WERI-Rb-1 (cell line): ENCODE measurements around the gene USP37.

ENCODE experiments used
- DNase-seq: peaks from one replicate; pipeline ENCODE4 v3.0.0-alpha.2; 2020
- H3K27ac ChIP-seq: fragments of 250-450 bp; sonication (Bioruptor Pico); 2 replicates; pipeline ENCODE4 v1.5.1; 2020; ENCODE audit warnings: mild to moderate bottlenecking, moderate library complexity
- H3K27me3 ChIP-seq: fragments of 250-450 bp; sonication (Bioruptor Pico); 2 replicates; pipeline ENCODE4 v1.5.1; 2021; ENCODE audit warnings: mild to moderate bottlenecking, low read depth, moderate library complexity; ENCODE audit not compliant: insufficient read depth, severe bottlenecking
- H3K36me3 ChIP-seq: fragments of 250-450 bp; sonication (Bioruptor Pico); 2 replicates; pipeline ENCODE4 v1.5.1; 2020; ENCODE audit warnings: mild to moderate bottlenecking, moderate library complexity
- H3K4me3 ChIP-seq: 2 replicates; pipeline ENCODE4 v1.5.1; 2011; ENCODE audit warnings: low read depth, mild to moderate bottlenecking, control low read depth, low read length
- H3K9me3 ChIP-seq: fragments of 250-450 bp; sonication (Bioruptor Pico); 2 replicates; pipeline ENCODE4 v1.5.1; 2021; ENCODE audit warnings: mild to moderate bottlenecking, moderate library complexity; ENCODE audit not compliant: severe bottlenecking
- TF ChIP-seq, protein P1 (sequence below): IDR thresholded peaks from 2 replicates; pipeline ENCODE4 v1.5.1; 2011; ENCODE audit warnings: low read depth, mild to moderate bottlenecking, control low read depth, inconsistent platforms, low read length

Gene USP37

DNA sequence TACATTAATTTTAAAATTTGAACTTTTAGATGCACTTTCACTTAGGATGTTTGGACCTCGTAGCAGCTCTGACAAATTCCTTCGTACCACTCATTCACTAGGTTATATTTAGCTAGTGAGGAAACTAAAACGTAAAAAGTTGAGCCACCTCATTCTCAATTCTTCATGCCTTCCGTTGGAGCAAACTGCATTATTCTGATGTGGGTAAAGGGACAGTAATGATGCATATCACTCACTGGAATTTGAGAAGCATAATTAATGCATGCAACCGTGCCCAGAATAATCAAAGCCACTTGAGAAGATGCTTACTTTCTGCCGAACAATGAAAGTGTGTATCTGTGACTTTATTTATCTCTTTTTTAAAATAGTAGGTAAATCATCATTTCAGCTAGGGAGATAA lies 2.7 kb upstream of the USP37 start:
- H3K4me3 ChIP-seq, result no peak overlapping the region
- TF ChIP-seq, protein P1, sequence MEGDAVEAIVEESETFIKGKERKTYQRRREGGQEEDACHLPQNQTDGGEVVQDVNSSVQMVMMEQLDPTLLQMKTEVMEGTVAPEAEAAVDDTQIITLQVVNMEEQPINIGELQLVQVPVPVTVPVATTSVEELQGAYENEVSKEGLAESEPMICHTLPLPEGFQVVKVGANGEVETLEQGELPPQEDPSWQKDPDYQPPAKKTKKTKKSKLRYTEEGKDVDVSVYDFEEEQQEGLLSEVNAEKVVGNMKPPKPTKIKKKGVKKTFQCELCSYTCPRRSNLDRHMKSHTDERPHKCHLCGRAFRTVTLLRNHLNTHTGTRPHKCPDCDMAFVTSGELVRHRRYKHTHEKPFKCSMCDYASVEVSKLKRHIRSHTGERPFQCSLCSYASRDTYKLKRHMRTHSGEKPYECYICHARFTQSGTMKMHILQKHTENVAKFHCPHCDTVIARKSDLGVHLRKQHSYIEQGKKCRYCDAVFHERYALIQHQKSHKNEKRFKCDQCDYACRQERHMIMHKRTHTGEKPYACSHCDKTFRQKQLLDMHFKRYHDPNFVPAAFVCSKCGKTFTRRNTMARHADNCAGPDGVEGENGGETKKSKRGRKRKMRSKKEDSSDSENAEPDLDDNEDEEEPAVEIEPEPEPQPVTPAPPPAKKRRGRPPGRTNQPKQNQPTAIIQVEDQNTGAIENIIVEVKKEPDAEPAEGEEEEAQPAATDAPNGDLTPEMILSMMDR, result no peak
- DNase-seq, result no peak
- no peaks in the 10 kb centered on the region for H3K9me3 ChIP-seq
- H3K36me3 ChIP-seq, result peaks cover 62% of the 10 kb centered on the region
- no peak overlapping the region for H3K27ac ChIP-seq
- no peaks in the 10 kb centered on the region for H3K27me3 ChIP-seq

DNA sequence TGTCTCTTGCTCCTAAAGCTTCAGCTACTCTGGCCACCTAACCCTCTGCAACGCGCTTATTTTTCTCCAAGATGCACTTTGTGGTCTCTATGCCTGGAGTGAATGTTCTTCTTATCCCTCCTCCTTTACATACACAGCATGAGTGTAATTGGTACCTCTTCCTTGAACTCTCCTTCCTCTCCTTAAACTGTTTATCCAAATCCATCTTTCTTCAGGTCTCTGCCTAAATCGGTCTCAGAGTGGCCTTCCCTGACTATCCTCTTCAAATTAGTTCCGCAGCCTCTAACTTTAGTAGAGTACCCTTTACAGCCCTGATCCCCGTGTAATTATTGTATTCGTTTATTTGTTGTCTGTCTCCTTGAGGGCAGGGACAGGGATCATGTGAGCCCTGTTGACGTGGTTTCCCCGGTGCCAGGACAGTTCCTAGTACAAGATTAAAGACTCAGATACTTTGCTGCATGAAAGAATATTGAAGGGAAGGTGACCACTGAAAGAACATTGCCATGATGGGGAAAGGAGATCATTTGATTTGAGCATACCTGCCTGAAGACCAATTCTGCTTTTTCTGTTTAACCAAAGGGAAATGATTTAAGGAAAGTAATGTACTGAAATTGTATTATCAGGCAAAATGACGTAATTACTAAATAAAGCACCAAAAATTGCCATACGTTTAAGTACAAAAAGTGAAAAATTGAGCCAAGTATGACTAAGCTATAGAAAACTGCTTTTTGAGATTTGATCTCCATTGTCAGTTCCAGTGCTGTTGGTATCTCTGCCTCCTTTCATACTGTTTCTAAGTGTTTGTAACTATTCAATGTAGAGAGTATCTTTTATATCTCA lies 1.7 kb upstream of the USP37 start:
- peak overlapping the region; percentile 98 for H3K27ac ChIP-seq
- peaks cover 65% of the 10 kb centered on the region for H3K36me3 ChIP-seq
- no peak for DNase-seq
- TF ChIP-seq, protein P1, result no peak
- H3K4me3 ChIP-seq, result peak overlapping the region; percentile 95
- no peaks in the 10 kb centered on the region for H3K27me3 ChIP-seq
- no peaks in the 10 kb centered on the region for H3K9me3 ChIP-seq

DNA sequence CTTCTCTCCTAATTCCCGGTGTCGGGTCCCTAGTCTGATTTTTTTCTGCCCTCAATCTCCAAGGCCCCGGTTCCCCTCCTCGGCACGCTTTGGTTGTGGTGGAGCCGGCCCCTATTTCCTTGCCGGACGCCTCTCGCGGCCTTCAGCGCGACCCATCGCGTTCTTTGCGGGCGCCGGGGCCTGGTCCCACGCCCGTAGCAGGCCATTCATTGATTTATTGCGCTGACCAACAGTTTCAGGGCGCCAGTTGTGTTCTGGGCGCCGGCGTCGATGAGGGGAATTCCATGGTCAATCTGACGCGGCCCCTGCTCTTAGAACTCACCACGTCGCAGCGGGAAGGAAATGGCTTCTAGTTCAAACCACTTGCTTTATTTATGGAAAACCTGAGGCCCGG lies 884 bp upstream of the USP37 start:
- TF ChIP-seq, protein P1, result no peak
- H3K27me3 ChIP-seq, result no peaks in the 10 kb centered on the region
- H3K9me3 ChIP-seq, result no peaks in the 10 kb centered on the region
- peak overlapping the region; percentile 95 for H3K4me3 ChIP-seq
- H3K27ac ChIP-seq, result peak overlapping the region; percentile 98
- peaks cover 67% of the 10 kb centered on the region for H3K36me3 ChIP-seq
- no peak for DNase-seq

DNA sequence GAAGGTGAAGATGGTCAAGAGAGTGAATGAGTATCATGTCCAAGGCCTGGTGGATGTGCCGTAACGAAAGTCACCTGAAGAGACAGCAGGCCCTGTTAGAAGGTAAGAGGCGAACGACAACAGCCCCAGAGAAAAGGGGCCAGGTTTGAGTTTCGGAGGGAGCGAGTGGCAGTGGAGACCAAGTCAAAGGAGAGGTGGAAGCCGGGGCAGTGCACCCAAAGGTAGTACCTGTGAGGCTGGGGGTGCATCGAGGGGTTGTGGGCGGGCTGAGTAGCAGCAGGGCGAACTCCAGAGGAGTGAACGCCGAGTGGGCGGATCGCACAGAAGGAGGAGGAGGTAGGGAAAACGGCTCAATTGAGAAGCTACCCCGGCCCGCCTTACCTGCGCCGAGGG lies 358 bp downstream of the USP37 start:
- no peaks in the 10 kb centered on the region for H3K27me3 ChIP-seq
- peak overlapping the region; percentile 57 for H3K4me3 ChIP-seq
- TF ChIP-seq, protein P1, result no peak
- H3K36me3 ChIP-seq, result peaks cover 63% of the 10 kb centered on the region
- no peaks in the 10 kb centered on the region for H3K9me3 ChIP-seq
- peak overlapping the region; percentile 98 for H3K27ac ChIP-seq
- no peak for DNase-seq

DNA sequence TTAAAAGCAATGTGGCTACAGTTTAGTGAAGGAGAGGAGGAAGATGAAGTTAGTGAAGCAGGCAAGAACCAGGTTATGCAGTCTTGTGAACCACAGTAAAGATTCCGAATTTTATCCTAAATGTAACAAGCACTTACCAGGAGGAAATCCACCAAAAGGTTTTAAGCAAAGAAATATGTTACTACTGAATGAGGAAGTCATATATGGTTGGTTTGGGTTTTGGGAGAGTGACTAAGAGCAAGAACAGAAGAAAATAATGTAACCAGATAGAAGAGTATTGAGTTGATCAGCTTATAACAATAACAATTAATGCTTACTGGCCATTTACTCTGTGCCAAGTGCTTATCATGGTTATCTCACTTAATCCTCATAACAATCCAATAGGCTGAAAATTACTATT lies 1.9 kb downstream of the USP37 start:
- TF ChIP-seq, protein P1, result no peak
- Histone ChIP-seq H3K9me3 (no peaks in the 10 kb centered on the region), H3K27ac (no peak overlapping the region), H3K4me3 (no peak overlapping the region), H3K36me3 (peaks cover 66% of the 10 kb centered on the region), H3K27me3 (no peaks in the 10 kb centered on the region)
- DNase-seq, result no peak

DNA sequence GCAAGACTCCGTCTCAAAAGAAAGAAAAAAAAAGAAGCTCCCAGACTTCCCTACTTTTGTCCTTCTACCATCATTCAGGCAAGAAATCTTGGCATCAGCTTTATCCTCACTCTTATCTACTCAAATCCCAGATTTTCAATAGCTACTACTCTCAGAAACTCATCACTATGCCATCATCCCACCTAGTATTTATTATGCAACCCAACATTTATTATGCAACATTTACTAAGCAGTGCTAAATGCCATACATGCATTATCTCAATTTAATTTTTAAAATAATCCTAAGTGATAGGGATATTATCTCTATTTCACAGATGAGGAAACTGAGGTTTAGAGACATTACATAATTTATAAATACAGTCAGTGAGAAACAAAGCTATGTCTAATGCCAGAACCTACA lies 4.1 kb downstream of the USP37 start:
- H3K36me3 ChIP-seq, result peaks cover 75% of the 10 kb centered on the region
- TF ChIP-seq, protein P1, result no peak
- no peak overlapping the region for H3K27ac ChIP-seq
- H3K9me3 ChIP-seq, result no peaks in the 10 kb centered on the region
- no peak overlapping the region for H3K4me3 ChIP-seq
- DNase-seq, result no peak
- H3K27me3 ChIP-seq, result no peaks in the 10 kb centered on the region
